Nephron (organoid): ENCODE data around the gene HSD3B1.

Experiments used
- H3K27ac Mint-ChIP-seq, 3 experiments: 2 replicates each; pipeline ENCODE4 v1.8.0; 2020; ENCODE audit warnings: mixed read lengths in 3 of 3, mild to moderate bottlenecking in 2 of 3, moderate library complexity in 1 of 3
- H3K27me3 Mint-ChIP-seq: 2 replicates; pipeline ENCODE4 v1.8.0; 2021; ENCODE audit warnings: low read depth, mild to moderate bottlenecking, moderate library complexity, mixed read lengths
- H3K36me3 Mint-ChIP-seq: 2 replicates; pipeline ENCODE4 v1.8.0; 2020; ENCODE audit warnings: low read depth, mixed read lengths
- H3K4me1 Mint-ChIP-seq: 2 replicates; pipeline ENCODE4 v1.8.0; 2020; ENCODE audit warnings: mixed read lengths
- H3K4me3 Mint-ChIP-seq, 3 experiments: 2 replicates each; pipeline ENCODE4 v1.8.0; 2020; ENCODE audit warnings: mild to moderate bottlenecking in 3 of 3, mixed read lengths in 3 of 3, moderate library complexity in 2 of 3
- H3K9me3 Mint-ChIP-seq: 2 replicates; pipeline ENCODE4 v1.8.0; 2020; ENCODE audit warnings: mixed read lengths
- TF ChIP-seq, protein P1 (sequence below), 3 experiments: fragments of 200-600 bp; sonication (generic); IDR thresholded peaks; one replicate each; pipeline ENCODE4 v1.5.0; 2021; ENCODE audit warnings: antibody characterized with exemption in 3 of 3; ENCODE audit not compliant: unreplicated experiment in 3 of 3

The HSD3B1 gene

DNA sequence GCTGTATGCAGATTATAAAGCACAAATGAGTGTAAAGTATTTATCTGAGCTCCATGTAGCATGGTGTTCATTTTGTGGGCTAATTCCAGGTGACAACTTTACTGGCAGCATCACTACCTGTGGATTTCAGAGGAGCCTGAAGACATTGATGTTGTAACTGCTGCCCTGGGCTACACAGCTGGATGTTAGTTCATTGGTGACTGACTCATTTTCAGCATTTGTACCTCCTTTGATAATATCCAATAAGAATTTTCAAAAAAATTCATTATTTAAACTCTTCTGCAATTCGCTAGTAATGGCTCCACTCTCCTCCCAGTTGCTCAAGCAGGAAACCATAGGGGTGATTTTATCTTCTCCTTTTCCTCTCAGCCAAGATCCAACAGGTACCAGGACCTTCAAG is 37.3 kb upstream of the HSD3B1 start:
- H3K27me3 Mint-ChIP-seq = no peaks in the 10 kb centered on the region
- no peak overlapping the region for H3K4me3 Mint-ChIP-seq
- H3K4me1 Mint-ChIP-seq = no peaks in the 10 kb centered on the region
- no peaks in the 10 kb centered on the region for H3K36me3 Mint-ChIP-seq
- H3K9me3 Mint-ChIP-seq = no peaks in the 10 kb centered on the region
- TF ChIP-seq, protein P1, sequence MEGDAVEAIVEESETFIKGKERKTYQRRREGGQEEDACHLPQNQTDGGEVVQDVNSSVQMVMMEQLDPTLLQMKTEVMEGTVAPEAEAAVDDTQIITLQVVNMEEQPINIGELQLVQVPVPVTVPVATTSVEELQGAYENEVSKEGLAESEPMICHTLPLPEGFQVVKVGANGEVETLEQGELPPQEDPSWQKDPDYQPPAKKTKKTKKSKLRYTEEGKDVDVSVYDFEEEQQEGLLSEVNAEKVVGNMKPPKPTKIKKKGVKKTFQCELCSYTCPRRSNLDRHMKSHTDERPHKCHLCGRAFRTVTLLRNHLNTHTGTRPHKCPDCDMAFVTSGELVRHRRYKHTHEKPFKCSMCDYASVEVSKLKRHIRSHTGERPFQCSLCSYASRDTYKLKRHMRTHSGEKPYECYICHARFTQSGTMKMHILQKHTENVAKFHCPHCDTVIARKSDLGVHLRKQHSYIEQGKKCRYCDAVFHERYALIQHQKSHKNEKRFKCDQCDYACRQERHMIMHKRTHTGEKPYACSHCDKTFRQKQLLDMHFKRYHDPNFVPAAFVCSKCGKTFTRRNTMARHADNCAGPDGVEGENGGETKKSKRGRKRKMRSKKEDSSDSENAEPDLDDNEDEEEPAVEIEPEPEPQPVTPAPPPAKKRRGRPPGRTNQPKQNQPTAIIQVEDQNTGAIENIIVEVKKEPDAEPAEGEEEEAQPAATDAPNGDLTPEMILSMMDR (IDR thresholded peaks at IDR 0.05; ENCODE audit: unreplicated experiment in 3 of 3) = no peak
- no peak overlapping the region for H3K27ac Mint-ChIP-seq

GRCh38 chr1:119470377-119470776 is 36.6 kb upstream of the HSD3B1 start:
- Mint-ChIP-seq H3K27me3 (no peaks in the 10 kb centered on the region), H3K36me3 (no peaks in the 10 kb centered on the region), H3K27ac (no peak overlapping the region), H3K4me3 (no peak overlapping the region), H3K4me1 (no peaks in the 10 kb centered on the region), H3K9me3 (no peaks in the 10 kb centered on the region)
- TF ChIP-seq, protein P1 (IDR thresholded peaks at IDR 0.05; ENCODE audit: unreplicated experiment in 3 of 3) = no peak

GRCh38 chr1:119470958-119471357 is 36.1 kb upstream of the HSD3B1 start:
- H3K27me3 Mint-ChIP-seq = peaks cover 4% of the 10 kb centered on the region
- H3K27ac Mint-ChIP-seq = no peak overlapping the region
- TF ChIP-seq, protein P1 (IDR thresholded peaks at IDR 0.05; ENCODE audit: unreplicated experiment in 3 of 3) = no peak
- no peaks in the 10 kb centered on the region for H3K9me3 Mint-ChIP-seq
- peaks cover 3% of the 10 kb centered on the region for H3K4me1 Mint-ChIP-seq
- no peaks in the 10 kb centered on the region for H3K36me3 Mint-ChIP-seq
- H3K4me3 Mint-ChIP-seq = no peak overlapping the region

- TF ChIP-seq, protein P1 (IDR thresholded peaks at IDR 0.05; ENCODE audit: unreplicated experiment in 3 of 3) = no peak
- Mint-ChIP-seq H3K4me3 (no peak overlapping the region), H3K36me3 (no peaks in the 10 kb centered on the region), H3K27ac (no peak overlapping the region), H3K27me3 (peaks cover 8% of the 10 kb centered on the region), H3K4me1 (peaks cover 4% of the 10 kb centered on the region), H3K9me3 (no peaks in the 10 kb centered on the region)
These were observed 35.4 kb upstream of the HSD3B1 start for GRCh38 chr1:119471566-119471965.

- TF ChIP-seq, protein P1 (IDR thresholded peaks at IDR 0.05; ENCODE audit: unreplicated experiment in 3 of 3) = no peak
- Mint-ChIP-seq H3K36me3 (no peaks in the 10 kb centered on the region), H3K9me3 (no peaks in the 10 kb centered on the region)
These were observed 34.8 kb upstream of the HSD3B1 start for GRCh38 chr1:119472080-119472818.

DNA sequence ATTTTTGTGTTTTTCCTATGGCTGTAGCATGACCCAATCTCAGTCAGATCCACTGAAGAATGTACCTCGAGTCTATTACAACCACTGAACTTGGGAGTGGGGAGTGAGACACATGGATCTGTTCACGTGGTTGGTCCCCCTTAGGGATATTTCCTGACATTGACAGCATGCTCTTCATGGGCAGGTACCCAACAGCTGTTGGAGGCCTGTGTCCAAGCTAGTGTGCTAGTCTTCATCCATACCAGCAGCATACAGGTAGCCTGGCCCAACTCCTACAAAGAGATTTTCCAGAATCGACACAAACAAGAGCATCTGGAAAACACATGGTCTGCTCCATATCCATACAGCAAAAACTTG is 34.2 kb upstream of the HSD3B1 start:
- H3K4me1 Mint-ChIP-seq = peaks cover 4% of the 10 kb centered on the region
- H3K27ac Mint-ChIP-seq = no peak overlapping the region
- H3K9me3 Mint-ChIP-seq = no peaks in the 10 kb centered on the region
- TF ChIP-seq, protein P1 (IDR thresholded peaks at IDR 0.05; ENCODE audit: unreplicated experiment in 3 of 3) = no peak
- H3K27me3 Mint-ChIP-seq = peaks cover 8% of the 10 kb centered on the region
- H3K4me3 Mint-ChIP-seq = no peak overlapping the region
- H3K36me3 Mint-ChIP-seq = no peaks in the 10 kb centered on the region

More at GRCh38 chr1:119472080-119472818, 34.8 kb upstream of the HSD3B1 start:
- H3K27ac Mint-ChIP-seq = peak overlapping the region; percentile 5 to 24 (median 5)
- H3K27me3 Mint-ChIP-seq = peaks cover 8% of the 10 kb centered on the region
- H3K4me3 Mint-ChIP-seq = no peak overlapping the region
- peaks cover 4% of the 10 kb centered on the region for H3K4me1 Mint-ChIP-seq
